Smooth muscle cell (in vitro differentiated cells): Measurements from ENCODE around the gene OXTR. TPM values are rescaled to one million over a fixed set of nuclear protein-coding genes. Genes with fewer than 3 reads are reported as not detected.

ENCODE experiments used
- DNase-seq: peaks from one replicate; lab custom pipeline; 2025; ENCODE audit not compliant: unreplicated experiment; lab: John Stamatoyannopoulos, UW
- H2AFZ ChIP-seq: fragments of 200-600 bp; sonication (generic); 2 replicates; pipeline ENCODE4 v1.6.0; 2016; ENCODE audit warnings: antibody characterized with exemption, low read depth, mild to moderate bottlenecking
- H3F3A ChIP-seq: fragments of 200-600 bp; sonication (generic); 2 replicates; pipeline ENCODE4 v1.6.0; 2017; ENCODE audit warnings: antibody characterized with exemption, low read depth
- H3K27ac ChIP-seq: fragments of 200-600 bp; sonication (generic); 2 replicates; pipeline ENCODE4 v1.5.1; 2016; ENCODE audit warnings: low read depth, mild to moderate bottlenecking
- H3K27me3 ChIP-seq: fragments of 200-600 bp; sonication (generic); 2 replicates; pipeline ENCODE4 v1.6.1; 2016; ENCODE audit warnings: low read depth, mild to moderate bottlenecking
- H3K36me3 ChIP-seq: fragments of 200-600 bp; sonication (generic); 2 replicates; pipeline ENCODE4 v1.5.1; 2016; ENCODE audit warnings: low read depth
- H3K4me1 ChIP-seq: fragments of 200-600 bp; sonication (generic); 2 replicates; pipeline ENCODE4 v1.5.1; 2016; ENCODE audit warnings: low read depth
- H3K4me2 ChIP-seq: fragments of 200-600 bp; sonication (generic); 2 replicates; pipeline ENCODE4 v1.6.0; 2016; ENCODE audit warnings: mild to moderate bottlenecking
- H3K4me3 ChIP-seq: fragments of 200-600 bp; sonication (generic); 2 replicates; pipeline ENCODE4 v1.5.1; 2016; ENCODE audit warnings: mild to moderate bottlenecking
- H3K79me2 ChIP-seq: fragments of 200-600 bp; sonication (generic); 2 replicates; pipeline ENCODE4 v1.6.0; 2016; ENCODE audit warnings: low read depth, mild to moderate bottlenecking
- H3K9ac ChIP-seq: fragments of 200-600 bp; sonication (generic); 2 replicates; pipeline ENCODE4 v1.6.0; 2016; ENCODE audit warnings: low read depth
- H3K9me3 ChIP-seq: fragments of 200-600 bp; sonication (generic); replicated peaks from 2 replicates; pipeline ENCODE4 v1.5.1; 2016; ENCODE audit warnings: low read depth
- H4K20me1 ChIP-seq: fragments of 200-600 bp; sonication (generic); 2 replicates; pipeline ENCODE4 v1.6.0; 2016; ENCODE audit warnings: low read depth
- CTCF ChIP-seq: fragments of 200-600 bp; sonication (generic); IDR thresholded peaks from 2 replicates; pipeline ENCODE4 v1.5.1; 2017; ENCODE audit warnings: borderline replicate concordance, mild to moderate bottlenecking, antibody characterized with exemption; ENCODE audit not compliant: insufficient read depth, poor library complexity, severe bottlenecking
- WGBS: methylation state at CpG from one replicate; pipeline ENCODE4 v1.1.7; 2016; ENCODE audit warnings: low lambda C conversion rate; 5-methylcytosine and 5-hydroxymethylcytosine counted together
- polyA plus RNA-seq: library from polyadenylated mRNA; unstranded; fragments of >200 nt; fragmentation: Nextera tagmentation; extraction: Ambion mirVana; gene quantifications from 2 replicates; pipeline ENCODE4 v1.2.1, GENCODE V29; 2016
- total RNA-seq: library from RNA; depleted of rRNA; stranded (reverse); fragments of >200 nt; gene quantifications from 2 replicates; pipeline ENCODE4 v1.2.3, GENCODE V29; 2014

The OXTR gene
- total and polyA plus RNA-seq, 2 experiments from 2014 or later = 0.54 to 1.1 TPM

GRCh38 chr3:8734137-8734878, 35.1 kb downstream of the OXTR start:
- H3K79me2 ChIP-seq = no peaks in the 10 kb centered on the region
- H3K4me2 ChIP-seq = no peak overlapping the region
- no peak overlapping the region for H2AFZ ChIP-seq
- H3F3A ChIP-seq = no peaks in the 10 kb centered on the region
- 93% methylated on average over 19 of the region's 19 CpGs for WGBS
- no peak overlapping the region for H3K9ac ChIP-seq
- no peak overlapping the region for H3K4me3 ChIP-seq
- H3K9me3 ChIP-seq = no peaks in the 10 kb centered on the region
- no peak overlapping the region for H3K27ac ChIP-seq
- H4K20me1 ChIP-seq = no peaks in the 10 kb centered on the region
- no peaks in the 10 kb centered on the region for H3K27me3 ChIP-seq
- no peaks in the 10 kb centered on the region for H3K4me1 ChIP-seq
- no peak for DNase-seq
- no peak for TF ChIP-seq CTCF
- H3K36me3 ChIP-seq = no peaks in the 10 kb centered on the region

- no peaks in the 10 kb centered on the region for H4K20me1 ChIP-seq
- H3K4me2 ChIP-seq = no peak within 1 kb of the TSS
- H3K4me1 ChIP-seq = no peaks in the 10 kb centered on the region
- no peaks in the 10 kb centered on the region for H3K79me2 ChIP-seq
- no peaks in the 10 kb centered on the region for H3F3A ChIP-seq
- no peak within 1 kb of the TSS for H3K4me3 ChIP-seq
- H3K9me3 ChIP-seq = no peaks in the 10 kb centered on the region
- H2AFZ ChIP-seq = no peak within 1 kb of the TSS
- no peak for TF ChIP-seq CTCF
- no peaks in the 10 kb centered on the region for H3K36me3 ChIP-seq
- no peaks in the 10 kb centered on the region for H3K27me3 ChIP-seq
- H3K27ac ChIP-seq = no peak within 1 kb of the TSS
- H3K9ac ChIP-seq = no peak within 1 kb of the TSS
- DNase-seq = no peak
- WGBS = 88% methylated on average over 23 of the region's 23 CpGs
Measured at GRCh38 chr3:8733332-8734094, 35.9 kb downstream of the OXTR start, which contains the start of gene CAV3. CAV3 (plus strand) TSS chr3:8733802; CDS start chr3:8733877, 75 bp downstream.

- TF ChIP-seq CTCF = no peak
- H2AFZ ChIP-seq = no peak overlapping the region
- no peak overlapping the region for H3K9ac ChIP-seq
- no peaks in the 10 kb centered on the region for H3F3A ChIP-seq
- no peaks in the 10 kb centered on the region for H3K9me3 ChIP-seq
- H3K4me2 ChIP-seq = no peak overlapping the region
- no peak for DNase-seq
- no peaks in the 10 kb centered on the region for H4K20me1 ChIP-seq
- 75% methylated on average over 4 of the region's 4 CpGs for WGBS
- no peaks in the 10 kb centered on the region for H3K36me3 ChIP-seq
- no peak overlapping the region for H3K27ac ChIP-seq
- H3K27me3 ChIP-seq = no peaks in the 10 kb centered on the region
- no peaks in the 10 kb centered on the region for H3K79me2 ChIP-seq
- no peak overlapping the region for H3K4me3 ChIP-seq
- no peaks in the 10 kb centered on the region for H3K4me1 ChIP-seq
Measured at GRCh38 chr3:8732413-8732812, 37.0 kb downstream of the OXTR start.
